K562 (cell line): ENCODE results near the gene GLG1.

ENCODE experiments used
- ATF2 ChIP-seq: sonication (generic); formaldehyde crosslinking; IDR thresholded peaks from 2 replicates; pipeline ENCODE4 v1.8.1; 2022; ENCODE audit warnings: missing genetic modification reagents
- PATZ1 ChIP-seq: fragments of 250-450 bp; sonication (Bioruptor Pico); IDR thresholded peaks from 2 replicates; pipeline ENCODE4 v1.5.0; 2020; ENCODE audit warnings: mild to moderate bottlenecking, borderline replicate concordance
- RBM34 ChIP-seq: fragments of 200-400 bp; formaldehyde crosslinking; IDR thresholded peaks from 2 replicates; pipeline ENCODE4 v1.6.1; 2018; ENCODE audit warnings: low read length, borderline replicate concordance; ENCODE audit not compliant: insufficient read depth
- ZNF311 ChIP-seq: fragments of 250-450 bp; sonication (Bioruptor Pico); IDR thresholded peaks from 2 replicates; pipeline ENCODE4 v1.4.0; 2020; ENCODE audit warnings: mild to moderate bottlenecking, moderate library complexity

- TF ChIP-seq PATZ1 (CRISPR knock-in tag) (no peak), RBM34 (no peak), ATF2 (CRISPR knock-in tag) (no peak), ZNF311 (CRISPR knock-in tag) (no peak)
Observed at GRCh38 chr16:74617206-74617788, 10.4 kb upstream of the GLG1 start.
